Measurements from ENCODE around the gene RTEL1. TPM values are rescaled to one million over a fixed set of nuclear protein-coding genes. Genes with fewer than 3 reads are reported as not detected.
A peak's percentile ranks its signal among the peaks of the same experiment; 100 is the strongest.

Gene RTEL1
- total RNA-seq, 1 experiment from 2014 or later: 33.4 TPM

DNA sequence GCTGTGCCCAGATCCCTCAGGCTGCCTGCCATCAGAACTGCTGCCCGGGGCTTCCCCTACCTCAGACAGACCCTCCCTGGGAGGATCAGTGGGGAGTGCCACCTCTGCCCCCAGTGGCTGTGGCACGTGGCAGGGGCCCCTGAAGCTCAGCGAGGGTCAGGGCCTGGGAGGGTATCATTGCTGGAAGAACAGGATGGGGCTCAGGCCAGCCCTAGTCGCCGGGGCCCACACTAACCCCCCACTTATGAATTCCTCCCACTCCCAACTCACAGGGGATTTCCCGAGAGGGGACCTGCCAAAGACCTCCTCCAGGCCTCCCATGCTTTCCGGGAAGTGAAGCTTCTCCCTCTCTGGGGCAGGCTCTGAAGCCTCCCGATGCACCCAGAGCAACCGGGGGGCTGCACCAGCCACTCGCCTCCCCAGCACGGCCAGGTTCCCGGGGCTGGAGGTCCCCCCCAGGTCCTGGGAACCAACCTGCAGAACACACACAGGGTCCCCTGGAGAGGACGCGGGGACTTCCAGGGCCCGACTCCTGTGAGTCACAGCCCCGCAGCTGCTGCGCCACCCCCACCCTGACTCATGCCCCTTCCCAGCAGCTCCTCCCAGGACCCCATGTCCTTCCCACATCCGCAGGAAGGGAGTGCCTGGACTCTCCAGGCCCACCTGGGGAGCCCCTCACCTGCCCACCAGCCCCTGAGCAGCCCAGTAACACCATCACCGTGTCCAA, 40.8 kb downstream of the RTEL1 start:
- Mint-ChIP-seq H3K27ac (0 out of 7 replicates have a peak overlapping the region, but pooled peaks of 1 of the 3 experiments have one; percentile 49), H3K4me3 (no peak overlapping the region), H3K36me3 (ENCODE audit: insufficient read depth in 1 of 3, low read depth in 3 of 3) (peaks cover 2 to 5% (median 3%) of the 10 kb centered on the region in 3 experiments; a peak in 5 of 7 replicates), H3K9me3 (peaks cover 0 to under 1% of the 10 kb centered on the region in 2 experiments; a peak in 2 of 5 replicates), H3K27me3 (ENCODE audit: low read depth) (peaks cover 4% of the 10 kb centered on the region; the same call in 1 of the 2 replicates), H3K4me1 (peaks cover 2 to 10% of the 10 kb centered on the region in 2 experiments)
- no peak overlapping the region for H3K14ac ChIP-seq (ENCODE audit: insufficient read depth, low read length)
- no peaks in the 10 kb centered on the region for H3K9me3 ChIP-seq (ENCODE audit: control insufficient read depth, low read depth, low read length)
- no peak overlapping the region for H3K9ac ChIP-seq (ENCODE audit: extremely low read depth, insufficient read length, low read length)
- H4K20me1 ChIP-seq (ENCODE audit: control insufficient read depth, insufficient read depth, insufficient read length): no peaks in the 10 kb centered on the region
- H3K23ac ChIP-seq (ENCODE audit: insufficient read length, low read depth, low read length): no peak overlapping the region
- no peak overlapping the region for H3K27ac ChIP-seq (ENCODE audit: insufficient read length, low read depth, low read length)
- peaks cover 4% of the 10 kb centered on the region for H3K23me2 ChIP-seq (ENCODE audit: insufficient read length, low read depth, low read length, poor library complexity, severe bottlenecking)
- no peak overlapping the region for H2BK12ac ChIP-seq (ENCODE audit: insufficient read length, low read depth, low read length)
- no peak overlapping the region for H3T11ph ChIP-seq (ENCODE audit: low read length)
- H3K79me1 ChIP-seq (ENCODE audit: insufficient read depth, low read depth, low read length, poor library complexity, severe bottlenecking): no peaks in the 10 kb centered on the region
- no peak overlapping the region for H2AK5ac ChIP-seq (ENCODE audit: insufficient read length, low read length)
- H3K4me1 ChIP-seq (ENCODE audit: insufficient read depth, low read length): no peaks in the 10 kb centered on the region
- no peak overlapping the region for H2BK5ac ChIP-seq (ENCODE audit: insufficient read length, low read length)
- no peak overlapping the region for H4K8ac ChIP-seq (replicated peaks; ENCODE audit: insufficient read length, low read depth, low read length)
- no peak overlapping the region for H2BK20ac ChIP-seq (ENCODE audit: low read depth, low read length, poor library complexity, severe bottlenecking)
- no peak overlapping the region for H2BK15ac ChIP-seq (ENCODE audit: low read depth, low read length)
- no peaks in the 10 kb centered on the region for H3K27me3 ChIP-seq (ENCODE audit: insufficient read depth, low read length)
- H3K4ac ChIP-seq (ENCODE audit: low read depth, low read length): no peak overlapping the region
- no peak overlapping the region for H3K18ac ChIP-seq (ENCODE audit: insufficient read length, low read depth, low read length)
- no peak overlapping the region for H2BK120ac ChIP-seq (ENCODE audit: low read depth, low read length, poor library complexity, severe bottlenecking)
- H4K5ac ChIP-seq (ENCODE audit: insufficient read length, low read depth, low read length): no peak overlapping the region
- peak; percentile 39 for DNase-seq
- WGBS (ENCODE audit: extremely low coverage, insufficient read length, low lambda C conversion rate): no CpG with 5 or more reads among the region's 19 CpGs
- TF ChIP-seq, protein P1, sequence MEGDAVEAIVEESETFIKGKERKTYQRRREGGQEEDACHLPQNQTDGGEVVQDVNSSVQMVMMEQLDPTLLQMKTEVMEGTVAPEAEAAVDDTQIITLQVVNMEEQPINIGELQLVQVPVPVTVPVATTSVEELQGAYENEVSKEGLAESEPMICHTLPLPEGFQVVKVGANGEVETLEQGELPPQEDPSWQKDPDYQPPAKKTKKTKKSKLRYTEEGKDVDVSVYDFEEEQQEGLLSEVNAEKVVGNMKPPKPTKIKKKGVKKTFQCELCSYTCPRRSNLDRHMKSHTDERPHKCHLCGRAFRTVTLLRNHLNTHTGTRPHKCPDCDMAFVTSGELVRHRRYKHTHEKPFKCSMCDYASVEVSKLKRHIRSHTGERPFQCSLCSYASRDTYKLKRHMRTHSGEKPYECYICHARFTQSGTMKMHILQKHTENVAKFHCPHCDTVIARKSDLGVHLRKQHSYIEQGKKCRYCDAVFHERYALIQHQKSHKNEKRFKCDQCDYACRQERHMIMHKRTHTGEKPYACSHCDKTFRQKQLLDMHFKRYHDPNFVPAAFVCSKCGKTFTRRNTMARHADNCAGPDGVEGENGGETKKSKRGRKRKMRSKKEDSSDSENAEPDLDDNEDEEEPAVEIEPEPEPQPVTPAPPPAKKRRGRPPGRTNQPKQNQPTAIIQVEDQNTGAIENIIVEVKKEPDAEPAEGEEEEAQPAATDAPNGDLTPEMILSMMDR (conservative IDR thresholded peaks at IDR 0.05): no peak
- H3K79me2 ChIP-seq (ENCODE audit: insufficient read depth, low read length): no peaks in the 10 kb centered on the region
- H3K56ac ChIP-seq (ENCODE audit: insufficient read length, low read depth, low read length): no peak overlapping the region
- no peak overlapping the region for H3K4me2 ChIP-seq (ENCODE audit: insufficient read depth, insufficient read length, low read length)
- H2AFZ ChIP-seq (ENCODE audit: low read length): no peak overlapping the region
- H4K91ac ChIP-seq (ENCODE audit: insufficient read length, low read depth, low read length): no peak overlapping the region
